ENCODE data around the gene CNIH3.
"Not testable (repeated sequence)": the region's sequence is repeated elsewhere in the genome, so short reads cannot be mapped to it uniquely, and the experiment has no call there.

The CNIH3 gene

DNA sequence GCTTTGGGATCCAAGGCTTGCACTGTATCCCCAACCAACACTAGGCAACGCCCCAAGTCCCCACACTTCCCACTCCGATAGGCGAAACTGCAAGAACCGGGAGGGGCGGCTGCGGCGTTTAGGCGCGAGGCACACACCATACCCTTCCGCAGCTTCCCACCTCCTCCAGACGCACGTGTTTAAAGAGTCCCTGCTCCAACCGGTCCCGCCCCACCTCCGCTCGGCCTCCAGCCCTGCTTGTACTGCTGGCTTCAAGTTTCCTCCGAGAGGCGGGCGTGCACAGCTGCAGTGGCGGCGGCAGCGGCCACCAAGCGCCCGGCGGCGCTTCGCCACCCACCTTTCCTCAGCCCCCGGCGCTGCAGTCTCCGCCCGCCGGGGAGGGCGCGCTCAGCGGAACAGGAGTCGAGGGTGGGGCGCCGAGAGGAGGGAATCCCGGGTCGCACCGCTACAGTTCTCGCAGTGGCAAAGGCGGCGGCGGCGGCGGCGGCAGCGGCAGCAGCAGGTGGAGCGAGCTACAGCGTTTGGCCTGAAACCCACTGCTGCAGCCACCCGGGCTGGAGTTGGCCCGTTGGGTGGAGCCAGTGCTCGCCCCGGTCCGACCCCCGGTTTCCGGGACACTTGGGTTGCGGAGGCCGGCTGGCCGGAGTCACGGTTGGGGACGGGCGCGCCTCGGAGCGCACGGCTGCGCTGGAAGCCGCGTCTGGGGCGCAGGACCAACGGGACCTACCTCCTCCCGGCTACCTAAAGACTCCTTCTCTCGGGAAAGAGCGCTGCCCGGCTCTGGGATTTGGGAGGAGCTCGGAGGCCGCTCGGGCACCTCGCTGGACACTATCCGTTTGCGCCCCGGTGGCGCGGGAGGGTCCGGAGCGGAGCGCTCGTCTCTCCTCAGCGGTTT is at the start of gene CNIH3:
Gene CNIH3 (plus strand): TSS at position 457 of the 895 bp plus-strand sequence. CDS start 858 bp downstream, outside the sequence.
- ATAC-seq = peak; percentile 60
- peak; percentile 51 for DNase-seq

GRCh38 chr1:224566492-224566891 is 49.6 kb upstream of the CNIH3 start:
- ATAC-seq, DNase-seq: not testable (repeated sequence)

DNA sequence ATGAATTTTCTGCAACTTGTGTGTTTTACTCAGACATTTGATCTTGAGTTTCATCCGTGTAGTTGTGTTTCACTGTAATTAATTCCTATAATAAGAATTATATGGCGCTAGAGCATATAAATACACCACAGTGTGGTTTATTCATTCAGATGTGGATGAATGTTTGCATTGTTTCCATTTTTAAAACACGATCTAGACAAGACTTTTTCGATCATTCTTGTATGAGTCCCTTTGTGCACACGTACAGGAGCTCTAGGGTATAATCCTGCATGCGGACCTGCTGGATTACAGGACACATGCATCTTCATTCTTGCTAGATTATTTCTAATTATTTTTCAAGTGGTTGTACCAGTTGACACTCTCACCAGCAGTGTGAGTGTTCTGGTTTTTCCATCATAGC is 46.8 kb upstream of the CNIH3 start:
- no peak for DNase-seq
- no peak for ATAC-seq

DNA sequence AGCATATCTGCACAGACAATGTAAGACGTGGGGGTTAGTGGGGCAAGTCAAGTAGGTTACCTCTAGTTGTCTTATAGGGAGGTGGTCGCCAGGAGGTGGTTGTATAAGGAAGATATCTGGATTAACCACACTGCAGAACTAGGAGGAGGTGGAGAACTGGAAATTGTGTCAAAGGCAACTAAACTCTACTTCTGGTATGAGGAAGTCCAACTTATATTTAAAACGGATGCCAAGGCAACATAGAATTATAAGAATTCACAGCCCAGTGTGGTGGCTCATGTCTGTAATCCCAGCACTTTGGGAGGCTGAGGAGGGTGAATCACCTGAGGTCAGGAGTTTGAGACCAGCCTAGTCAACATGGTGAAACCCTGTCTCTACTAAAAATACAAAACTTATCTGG is 44.1 kb upstream of the CNIH3 start:
- not testable (repeated sequence) for DNase-seq, ATAC-seq

GRCh38 chr1:224579526-224579925 is 36.6 kb upstream of the CNIH3 start:
- DNase-seq (no peak), ATAC-seq (no peak)

GRCh38 chr1:224580006-224580405 is 36.1 kb upstream of the CNIH3 start:
- ATAC-seq = no peak
- DNase-seq = no peak

DNA sequence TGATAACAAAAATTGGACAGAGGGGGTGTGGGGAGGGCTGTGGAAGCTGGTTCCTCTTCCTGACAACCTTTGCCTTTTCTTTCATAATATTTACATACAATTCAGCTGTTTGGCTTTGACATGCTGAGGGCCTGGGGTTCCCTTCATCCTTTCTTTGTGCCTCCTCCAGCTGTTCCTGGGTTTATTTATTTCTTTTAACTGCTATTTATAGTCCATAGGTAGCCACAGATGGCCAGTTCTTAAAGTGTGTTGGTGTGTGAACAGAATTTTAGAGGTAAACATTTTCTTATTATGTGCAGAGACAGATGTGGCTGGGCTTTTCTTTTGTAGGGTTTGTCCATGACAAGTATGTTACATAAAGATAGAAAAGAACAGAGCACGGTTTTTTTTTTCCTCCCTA is 34.1 kb upstream of the CNIH3 start:
- no peak for DNase-seq
- ATAC-seq = no peak

- ATAC-seq (no peak), DNase-seq (no peak)
Observed at GRCh38 chr1:224583774-224584173, 32.3 kb upstream of the CNIH3 start.

DNA sequence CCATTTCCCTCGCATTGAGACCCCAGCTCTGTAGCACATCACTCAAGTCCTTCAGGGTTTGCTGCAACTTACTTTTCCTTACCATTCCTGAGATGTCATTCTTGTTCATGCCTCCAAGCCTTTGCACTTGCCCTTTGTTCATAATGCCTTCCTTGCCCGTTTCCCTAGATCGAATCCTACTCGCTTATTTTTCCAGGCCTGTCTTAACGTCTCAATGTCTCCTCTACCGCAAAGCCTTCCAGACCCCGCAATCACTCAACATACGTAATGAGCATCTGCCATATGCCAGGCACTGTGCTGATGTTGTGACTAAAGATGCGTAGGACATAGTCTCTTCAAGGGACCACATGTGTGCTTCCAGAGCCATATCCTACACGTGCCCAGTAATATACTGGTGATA is 31.1 kb upstream of the CNIH3 start:
- ATAC-seq (no peak), DNase-seq (no peak)

GRCh38 chr1:224587051-224587450 is 29.1 kb upstream of the CNIH3 start:
- DNase-seq (no peak), ATAC-seq (no peak)

DNA sequence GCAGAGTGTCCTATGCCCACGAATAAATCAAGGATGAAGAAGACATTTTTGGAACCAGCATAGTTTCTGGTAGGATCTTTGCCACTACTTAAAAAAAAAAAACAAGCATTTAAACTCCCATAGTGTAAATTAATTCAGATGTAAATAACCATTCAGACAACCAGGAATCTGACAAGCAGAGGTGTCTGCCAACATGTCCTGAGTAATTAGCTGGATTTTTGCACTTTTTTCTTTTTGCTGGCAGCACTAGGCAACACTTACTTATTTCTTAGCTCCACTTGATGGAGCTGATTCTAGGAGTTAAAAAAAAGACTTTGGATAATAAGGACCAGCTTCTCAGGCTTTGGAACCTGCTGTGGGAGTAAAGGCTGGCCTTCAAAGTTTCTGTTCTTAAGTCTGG is 27.6 kb upstream of the CNIH3 start:
- ATAC-seq = no peak
- DNase-seq = no peak

GRCh38 chr1:224589006-224589405 is 27.1 kb upstream of the CNIH3 start:
- no peak for ATAC-seq
- DNase-seq = no peak

- ATAC-seq = no peak
- DNase-seq = no peak
Observed at GRCh38 chr1:224591326-224591725, 24.8 kb upstream of the CNIH3 start.

DNA sequence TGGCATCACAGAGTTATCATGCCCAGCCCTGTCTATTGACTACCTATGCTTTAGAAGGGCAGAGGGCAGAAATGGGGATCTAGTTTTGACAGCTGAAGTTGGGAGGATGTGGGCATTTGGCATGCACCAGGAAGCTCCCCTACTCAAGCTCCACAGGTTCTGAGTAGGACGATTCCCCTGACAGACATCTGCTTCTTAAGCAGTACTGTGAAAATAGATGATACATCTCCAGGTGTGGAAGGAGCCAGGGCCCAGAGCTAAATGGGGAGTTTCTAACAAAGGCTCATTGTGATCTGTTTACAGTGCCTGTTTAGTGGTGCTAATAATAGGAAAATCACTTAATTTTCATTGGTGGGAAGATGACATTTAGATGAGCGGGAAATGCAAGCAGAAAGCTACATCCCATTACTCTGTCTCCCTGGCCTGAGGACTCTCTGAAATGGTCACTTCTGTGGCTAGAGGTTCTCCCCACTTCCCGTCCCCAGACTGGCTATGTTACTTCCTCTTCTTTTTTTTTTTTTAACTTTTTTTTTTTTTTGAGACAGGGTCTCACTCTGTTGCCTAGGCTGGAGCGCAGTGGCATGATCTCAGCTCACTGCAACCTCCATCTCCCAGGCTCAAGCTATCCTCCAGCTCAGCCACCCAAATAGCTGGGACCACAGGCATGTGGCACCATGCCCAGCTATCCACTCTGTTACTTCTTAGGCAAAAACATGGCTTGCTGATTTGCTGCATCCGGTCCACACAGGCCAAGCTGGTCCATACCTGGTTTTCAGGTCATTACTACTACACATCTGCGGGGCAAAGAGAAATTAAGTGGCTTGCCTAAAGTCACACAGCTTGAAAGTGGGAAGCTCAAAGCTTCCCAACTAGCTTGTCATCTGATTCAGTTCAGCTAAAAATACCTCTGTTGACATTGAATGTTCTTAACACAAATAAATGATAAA is 23.2 kb upstream of the CNIH3 start:
- no peak for DNase-seq
- ATAC-seq = no peak

- no peak for ATAC-seq
Observed at GRCh38 chr1:224594360-224594759, 21.8 kb upstream of the CNIH3 start.

DNA sequence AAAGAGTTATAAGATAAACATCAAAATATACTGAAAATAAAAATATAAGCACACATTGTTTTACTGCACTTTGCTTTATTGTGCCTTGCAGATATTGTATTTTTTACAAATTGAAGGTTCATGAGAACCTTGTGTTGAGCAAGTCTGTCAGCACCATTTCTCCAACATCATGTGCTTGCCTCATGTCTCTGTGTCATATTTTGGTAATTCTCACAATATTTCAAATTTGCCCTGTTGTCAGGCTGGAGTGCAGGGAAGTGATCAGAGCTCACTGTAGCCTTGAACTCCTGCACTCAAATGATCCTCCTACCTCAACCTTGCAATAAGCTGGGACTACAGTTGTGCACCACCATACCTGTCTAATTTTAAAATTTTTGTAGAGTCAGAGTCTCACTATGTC is 21.3 kb upstream of the CNIH3 start:
- DNase-seq = no peak
- ATAC-seq = no peak

More at GRCh38 chr1:224594360-224594759, 21.8 kb upstream of the CNIH3 start:
- no peak for DNase-seq

DNA sequence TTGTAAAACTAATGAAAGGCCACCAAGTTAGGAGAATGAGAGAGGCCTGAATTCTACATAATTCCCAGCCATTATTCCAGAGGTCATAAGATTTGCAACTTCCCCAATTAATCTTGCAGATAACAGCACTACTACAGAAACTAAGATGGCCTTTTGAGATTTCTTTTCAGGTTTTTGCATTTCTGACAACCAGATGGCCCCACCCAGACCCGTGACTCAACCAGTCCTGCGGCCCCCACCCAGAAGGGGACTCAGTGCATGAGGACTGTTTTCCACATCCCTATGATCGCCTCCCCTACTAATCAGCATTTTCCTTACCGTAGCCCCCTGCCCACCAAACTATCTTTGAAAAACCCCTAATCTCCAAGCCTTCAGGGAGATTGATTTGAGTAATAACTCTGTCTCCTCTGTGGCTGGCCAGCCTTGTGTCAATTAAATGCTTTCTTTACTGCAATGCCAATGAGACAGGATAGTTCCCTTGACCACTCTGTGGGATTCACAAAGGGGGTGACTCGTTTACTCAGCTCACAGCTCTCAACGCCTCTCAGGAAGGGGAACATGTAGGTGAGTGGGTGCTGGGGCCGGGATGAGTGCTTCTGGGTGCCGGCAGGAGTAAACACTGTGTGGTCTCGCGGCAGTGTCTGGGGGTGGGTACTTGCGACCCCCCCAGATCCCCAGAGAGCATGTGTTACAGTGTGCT is 10.5 kb upstream of the CNIH3 start:
- no peak for ATAC-seq
- no peak for DNase-seq

GRCh38 chr1:224607188-224608148 is 8.6 kb upstream of the CNIH3 start:
- no peak for ATAC-seq
- DNase-seq = no peak

GRCh38 chr1:224609333-224609732 is 6.8 kb upstream of the CNIH3 start:
- no peak for DNase-seq
- ATAC-seq = no peak

GRCh38 chr1:224612246-224612645 is 3.9 kb upstream of the CNIH3 start:
- ATAC-seq = no peak
- no peak for DNase-seq

- ATAC-seq (no peak), DNase-seq (no peak)
Observed at GRCh38 chr1:224613486-224613885, 2.6 kb upstream of the CNIH3 start.
